Measurements from ENCODE around the gene TFDP3.

TFDP3 gene

DNA sequence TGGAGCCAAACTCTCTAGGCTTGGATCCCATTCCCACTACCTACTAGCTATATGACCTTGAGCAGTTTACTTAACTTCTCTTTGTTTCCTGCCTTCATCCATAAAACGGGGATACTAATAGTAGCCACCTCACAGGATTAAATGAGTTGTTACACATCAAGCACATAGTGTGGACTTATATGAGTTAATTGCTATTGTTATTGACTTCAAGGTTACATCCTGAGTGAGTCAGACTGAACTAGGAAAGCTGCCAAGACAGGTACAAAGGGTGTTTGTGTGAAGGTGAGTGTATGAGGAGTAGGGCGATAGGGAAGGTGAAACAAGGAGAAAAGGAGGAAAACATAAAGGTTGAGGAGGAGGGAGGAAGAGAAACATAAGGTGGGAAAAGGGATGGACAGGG lies 32.2 kb downstream of the TFDP3 start:
- peak; percentile 56 for DNase-seq (ENCODE audit: low spot score)

DNA sequence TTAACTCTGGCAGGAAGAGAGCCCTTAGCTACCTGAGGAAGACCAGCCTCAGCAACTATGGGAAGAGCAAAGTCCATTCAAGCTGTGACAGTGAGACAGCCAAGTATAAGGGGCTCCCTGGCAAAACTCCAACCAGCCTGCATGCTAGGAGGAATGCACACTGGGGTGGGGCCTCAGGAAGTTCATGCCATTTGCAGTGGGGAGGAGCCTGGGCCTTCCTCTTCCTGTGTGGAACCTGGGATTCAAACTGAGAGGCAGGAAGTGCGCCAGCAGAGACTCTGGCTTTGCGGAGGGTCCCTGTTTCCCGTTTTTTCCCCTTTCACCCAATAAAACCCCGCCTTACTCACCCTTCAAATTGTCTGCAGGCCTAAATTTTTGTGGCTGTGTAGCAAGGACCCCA lies 33.0 kb downstream of the TFDP3 start:
- DNase-seq (ENCODE audit: low spot score): no peak

DNA sequence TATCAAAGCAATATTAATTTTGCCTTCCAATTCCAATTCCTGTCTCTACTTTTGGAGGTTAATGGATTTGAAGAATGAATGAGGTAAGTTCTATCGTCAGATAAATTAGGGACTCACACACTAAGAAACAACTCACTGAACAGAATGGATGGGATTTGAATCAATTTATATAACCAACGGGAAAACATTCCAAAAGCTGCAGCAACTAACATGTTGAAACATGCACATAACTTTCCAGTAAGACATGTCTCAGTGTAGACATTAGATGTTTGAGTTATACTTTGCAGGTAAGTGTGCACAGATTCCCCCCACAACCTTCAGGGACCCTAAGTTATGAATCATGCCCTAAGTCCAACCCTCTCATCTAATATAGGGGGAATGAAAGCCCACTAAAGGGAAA lies 34.3 kb downstream of the TFDP3 start:
- no peak for DNase-seq (ENCODE audit: low spot score)

DNA sequence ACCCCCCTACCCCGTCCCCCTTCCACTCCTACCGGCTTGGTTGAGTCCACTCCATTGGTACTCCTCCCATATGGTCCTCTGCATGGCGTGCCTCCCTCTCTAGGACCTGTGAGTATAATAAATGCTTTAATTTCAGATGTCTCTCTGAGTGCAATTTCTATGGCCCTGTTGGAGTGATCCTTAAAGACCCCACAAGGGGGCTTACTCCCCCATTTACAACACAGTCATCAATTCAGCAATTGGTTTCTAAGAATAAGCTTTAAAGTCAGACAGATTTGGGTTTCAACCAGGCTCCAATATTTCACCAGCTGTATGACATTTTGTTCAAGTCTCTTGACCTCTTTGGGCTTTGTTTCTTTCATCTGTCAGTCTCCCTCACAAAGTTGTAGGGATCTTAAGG lies 38.7 kb downstream of the TFDP3 start:
- no peak for DNase-seq (ENCODE audit: low spot score)

DNA sequence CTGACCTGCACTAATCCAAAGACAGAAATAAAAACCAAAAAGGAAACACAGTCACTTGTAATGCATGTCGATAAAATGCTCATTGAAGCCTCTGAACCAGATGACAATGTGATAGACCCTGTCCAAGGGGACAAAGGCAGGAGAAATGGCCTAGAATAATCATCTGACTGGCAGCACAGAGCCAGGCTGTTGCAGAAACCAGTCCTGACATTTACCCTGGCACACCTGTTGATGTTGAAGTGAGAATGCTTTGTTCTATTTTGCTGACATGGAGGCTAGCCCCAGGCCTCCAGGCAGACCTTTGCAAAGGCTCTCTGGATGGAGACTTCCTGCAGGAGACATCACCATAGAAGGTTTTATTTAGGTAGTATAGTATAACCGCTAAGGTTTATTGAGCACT lies 41.0 kb downstream of the TFDP3 start:
- no peak for DNase-seq (ENCODE audit: low spot score)

DNA sequence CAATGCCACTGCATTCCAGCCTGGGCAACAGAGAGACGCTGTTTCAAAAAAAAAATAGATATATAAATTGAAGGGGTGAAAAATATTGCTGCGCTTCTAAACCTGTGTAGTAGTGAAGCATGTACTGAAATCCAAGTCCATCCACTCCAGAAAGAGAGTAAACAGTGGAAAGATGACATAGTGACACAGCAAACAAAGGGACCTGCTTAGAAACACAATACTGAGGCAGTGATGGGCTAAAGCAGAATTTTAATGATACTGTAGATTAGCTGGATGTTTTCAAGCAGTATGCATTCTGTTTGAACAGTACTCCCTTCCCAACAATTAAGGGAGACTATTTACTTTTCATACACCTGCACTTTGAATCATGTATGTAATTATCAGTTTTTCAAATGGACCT lies 42.5 kb downstream of the TFDP3 start:
- DNase-seq (ENCODE audit: low spot score): no peak

DNA sequence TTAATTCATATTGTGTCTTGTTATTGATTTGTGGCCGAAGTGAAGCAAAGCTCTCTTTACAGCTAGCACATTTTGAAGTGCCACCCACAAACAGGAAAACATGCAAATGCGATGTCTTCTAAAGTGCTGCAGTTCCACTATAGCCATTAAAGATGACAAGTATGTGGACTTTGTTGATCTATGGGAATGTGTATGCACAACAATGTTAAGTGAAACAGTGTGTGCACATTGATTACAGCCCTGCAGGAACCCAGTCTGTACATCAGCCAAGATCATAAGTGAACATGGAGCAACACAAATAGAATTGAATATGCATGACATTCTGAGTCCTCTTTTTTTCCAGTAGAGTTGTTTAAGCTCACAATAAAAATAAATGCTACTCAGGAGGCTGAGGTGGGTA lies 43.0 kb downstream of the TFDP3 start:
- DNase-seq (ENCODE audit: low spot score): no peak

DNA sequence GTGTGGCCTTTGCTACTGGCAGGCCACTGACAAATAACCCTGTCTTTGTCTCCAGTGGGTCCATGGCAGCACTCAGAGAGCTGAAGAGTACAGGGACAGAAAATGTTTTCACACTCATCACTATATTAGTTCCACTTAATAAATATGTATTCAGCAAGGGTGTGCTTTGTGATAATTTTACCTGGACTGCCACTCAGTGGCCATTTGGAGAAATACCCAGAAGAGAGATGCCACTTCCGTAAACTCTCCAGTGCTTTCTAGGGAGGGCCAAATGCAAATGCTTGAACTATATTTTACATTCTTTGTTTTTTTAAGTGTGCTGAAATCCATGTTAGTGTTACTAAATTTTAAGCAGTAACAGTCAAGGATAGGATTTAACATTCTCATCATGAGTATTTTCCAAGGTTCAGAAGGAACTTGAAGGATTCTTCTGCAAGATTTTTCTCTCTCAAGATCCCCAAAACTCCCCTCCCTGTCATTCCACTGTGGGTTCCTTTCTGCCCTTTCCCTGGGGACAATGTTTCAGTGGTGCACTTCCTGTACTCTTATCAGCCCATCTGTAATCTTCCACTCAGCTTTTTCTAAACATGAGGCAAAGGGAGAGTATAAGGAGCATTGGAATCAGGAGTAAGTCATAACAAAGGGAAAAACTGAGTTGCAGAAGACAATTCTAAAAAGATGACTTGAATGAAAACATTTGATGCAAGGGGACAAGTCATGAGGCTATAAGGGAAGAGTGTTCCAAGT lies 46.0 kb downstream of the TFDP3 start:
- DNase-seq (ENCODE audit: low spot score): peak; percentile 60

Measured in kidney tubule cell (primary cell).